HepG2 (cell line): ENCODE results near the gene RGL3. TPM values are rescaled to one million over a fixed set of nuclear protein-coding genes. Genes with fewer than 3 reads are reported as not detected.

Source experiments
- ATAC-seq: fragments of 200-7000 bp; cut with Tn5 transposase; 3 replicates; pipeline ENCODE4 v1.9.1; 2020; ENCODE audit warnings: mild to moderate bottlenecking, moderate library complexity
- BruUV-seq: library from RNA; stranded (reverse); fragments of 400-500 nt; replicated peaks from 2 replicates; lab custom pipeline; 2021; lab: Mats Ljungman, UMichigan
- CTCF ChIA-PET: fragments of 300-600 bp; formaldehyde crosslinking; extraction: SDS; loops from one replicate; lab custom pipeline; 2021; ENCODE audit warnings: low total read pairs, inconsistent platforms, low intra/inter-chr PET ratio; lab: Yijun Ruan, JAX
- POLR2A ChIA-PET: fragments of 350-600 bp; sonication (Branson Sonifier 250); formaldehyde crosslinking; loops from one replicate; lab custom pipeline; 2020; ENCODE audit warnings: antibody characterized with exemption, inconsistent platforms; lab: Yijun Ruan, JAX
- DNase-seq: peaks from one replicate; pipeline ENCODE4 v3.0.0-alpha.2; 2015; ENCODE audit warnings: low spot score
- FAIRE-seq: peaks from 3 replicates; lab custom pipeline; 2011; peaks lifted over from hg19 to GRCh38; lab: Jason Lieb, UNC
- H2AFZ ChIP-seq: one replicate; pipeline ENCODE4 v1.6.1; 2011; ENCODE audit warnings: low read length, inconsistent platforms
- H3K27ac ChIP-seq: fragments of 300-600 bp; 3 replicates; pipeline ENCODE4 v1.8.0; 2011; ENCODE audit warnings: mixed run types, mild to moderate bottlenecking, mixed read lengths, low read length, inconsistent platforms; ENCODE audit not compliant: insufficient read depth; ENCODE audit errors: extremely low read length
- H3K27me3 ChIP-seq, 2 experiments: fragments of 200-600 bp in 1 of 2; 2 replicates in 1 of 2; 3 replicates in 1 of 2; pipeline versions ENCODE4 v1.6.0 to v1.8.0; 2011; ENCODE audit warnings: low read length in 2 of 2, mild to moderate bottlenecking in 2 of 2, moderate library complexity in 2 of 2, inconsistent platforms in 1 of 2; ENCODE audit not compliant: insufficient read depth in 2 of 2, control insufficient read depth in 1 of 2
- H3K36me3 ChIP-seq, 2 experiments: fragments of 200-600 bp in 1 of 2; replicated peaks in 1 of 2; 2 replicates in 1 of 2; 3 replicates in 1 of 2; pipeline versions ENCODE4 v1.5.1 to v1.8.0; 2011; ENCODE audit warnings: low read length in 2 of 2, inconsistent platforms in 1 of 2; ENCODE audit not compliant: insufficient read depth in 2 of 2, control insufficient read depth in 1 of 2
- H3K4me1 ChIP-seq: 2 replicates; pipeline ENCODE4 v1.5.1; 2012; ENCODE audit warnings: low read length, inconsistent platforms; ENCODE audit not compliant: insufficient read depth
- H3K4me2 ChIP-seq: 2 replicates; pipeline ENCODE4 v1.6.0; 2011; ENCODE audit warnings: low read depth, low read length, inconsistent platforms
- H3K4me3 ChIP-seq, 3 experiments: fragments of 200-600 bp in 1 of 3; sonication (generic), shearing (Covaris generic) in 1 of 3; replicated peaks in 1 of 3; 2 replicates each; pipeline ENCODE4 v1.5.1; 2011 to 2016; ENCODE audit warnings: low read length in 3 of 3, inconsistent platforms in 2 of 3, low read depth in 2 of 3, mild to moderate bottlenecking in 2 of 3, control low read depth in 1 of 3, mixed read lengths in 1 of 3; ENCODE audit not compliant: insufficient read depth in 1 of 3
- H3K79me2 ChIP-seq: one replicate; pipeline ENCODE4 v1.6.1; 2011; ENCODE audit warnings: low read length, inconsistent platforms; ENCODE audit not compliant: insufficient read depth
- H3K9ac ChIP-seq: 2 replicates; pipeline ENCODE4 v1.6.0; 2011; ENCODE audit warnings: mild to moderate bottlenecking, low read depth, low read length, inconsistent platforms; ENCODE audit not compliant: insufficient read depth
- H3K9me3 ChIP-seq: 2 replicates; pipeline ENCODE4 v1.5.1; 2012; ENCODE audit warnings: mild to moderate bottlenecking, low read length
- H4K20me1 ChIP-seq: 2 replicates; pipeline ENCODE4 v1.6.0; 2011; ENCODE audit warnings: inconsistent platforms, mild to moderate bottlenecking, low read length, moderate library complexity; ENCODE audit not compliant: insufficient read depth
- AKAP8 ChIP-seq: sonication (generic); formaldehyde crosslinking; IDR thresholded peaks from 2 replicates; pipeline ENCODE4 v1.5.1; 2020; ENCODE audit warnings: mild to moderate bottlenecking, missing genetic modification reagents
- CAMTA2 ChIP-seq: sonication (generic); formaldehyde crosslinking; IDR thresholded peaks from 2 replicates; pipeline ENCODE4 v1.4.0; 2020; ENCODE audit warnings: mild to moderate bottlenecking, missing genetic modification reagents, borderline replicate concordance
- CTCF ChIP-seq: sonication (generic); formaldehyde crosslinking; IDR thresholded peaks from 2 replicates; pipeline ENCODE4 v1.5.0; 2020; ENCODE audit warnings: mild to moderate bottlenecking, missing genetic modification reagents, moderate library complexity
- ESRRA ChIP-seq: sonication (generic); formaldehyde crosslinking; IDR thresholded peaks from 2 replicates; pipeline ENCODE4 v1.5.1; 2020; ENCODE audit warnings: mild to moderate bottlenecking, low read depth, missing genetic modification reagents
- POLR2AphosphoS5 ChIP-seq: IDR thresholded peaks from 2 replicates; pipeline ENCODE4 v1.6.1; 2012; ENCODE audit warnings: low read depth, low read length
- PRDM10 ChIP-seq: sonication (generic); formaldehyde crosslinking; IDR thresholded peaks from 2 replicates; pipeline ENCODE4 v1.4.0; 2020; ENCODE audit warnings: low read depth, missing genetic modification reagents
- ZNF230 ChIP-seq: sonication (generic); formaldehyde crosslinking; IDR thresholded peaks from 2 replicates; pipeline ENCODE4 v1.4.0; 2020; ENCODE audit warnings: mild to moderate bottlenecking, missing genetic modification reagents
- ZNF776 ChIP-seq: sonication (generic); formaldehyde crosslinking; IDR thresholded peaks from 2 replicates; pipeline ENCODE4 v1.4.0; 2020; ENCODE audit warnings: mild to moderate bottlenecking, missing genetic modification reagents
- WGBS: methylation state at CpG from one replicate; pipeline ENCODE4 v1.1.6; 2017; ENCODE audit warnings: low lambda C conversion rate; 5-methylcytosine and 5-hydroxymethylcytosine counted together
- in situ Hi-C: cut with HindIII; loops from 2 replicates; pipeline ENCODE4 v1.10.0; 2017; ENCODE audit warnings: low pct_unique_long_range_greater_than_20kb; ENCODE audit not compliant: extremely low pct_ligation_motif_present
- intact Hi-C: fragments of 100-400 bp; cut with micrococcal nuclease; formaldehyde crosslinking; loops from one replicate; pipeline ENCODE4 v1.10.0; 2022; ENCODE audit not compliant: unreplicated experiment
- polyA plus RNA-seq, 8 experiments: library from polyadenylated mRNA; depleted of rRNA in 3 of 8; stranded (reverse) in 7 of 8; unstranded in 1 of 8; fragments of >200 nt; fragmentation: Illumina TruSeq in 4 of 8; extraction: Trizol in 4 of 8; gene quantifications; 2 replicates each; pipeline versions ENCODE4 v1.2.1 to v1.2.3, GENCODE V29; 2011 to 2016; ENCODE audit warnings: low read depth in 4 of 8, missing spikeins in 1 of 8, mixed read lengths in 1 of 8; ENCODE audit not compliant: insufficient read depth in 1 of 8
- total RNA-seq, 5 experiments: library from RNA; depleted of rRNA; stranded (reverse); fragments of >200 nt; fragmentation: Illumina TruSeq; extraction: Trizol; gene quantifications; 2 replicates each; pipeline ENCODE4 v1.2.3, GENCODE V29; 2016; ENCODE audit warnings: low read depth in 1 of 5
- TF ChIP-seq, protein P1 (sequence below): sonication (generic); formaldehyde crosslinking; IDR thresholded peaks from 2 replicates; pipeline ENCODE4 v1.4.0; 2020; ENCODE audit warnings: missing genetic modification reagents
- TF ChIP-seq, protein P2 (sequence below): fragments of 450-650 bp; IDR thresholded peaks from 2 replicates; pipeline ENCODE4 v1.6.1; 2016

Gene RGL3
- total and polyA plus RNA-seq, 2 of the 13 experiments (the other 11 are each of a cell fraction or from before 2014, with no cell fraction given): 4.2 to 7.6 TPM

GRCh38 chr19:11453468-11454341, 34.6 kb upstream of the RGL3 start:
- no peaks in the 10 kb centered on the region for H3K79me2 ChIP-seq
- TF ChIP-seq POLR2AphosphoS5 (no peak), CAMTA2 (CRISPR knock-in tag) (no peak), AKAP8 (CRISPR knock-in tag) (no peak), ZNF230 (CRISPR knock-in tag) (no peak), PRDM10 (CRISPR knock-in tag) (no peak), ESRRA (CRISPR knock-in tag) (no peak), CTCF (peak; percentile 38), ZNF776 (CRISPR knock-in tag) (no peak)
- TF ChIP-seq, protein P1, sequence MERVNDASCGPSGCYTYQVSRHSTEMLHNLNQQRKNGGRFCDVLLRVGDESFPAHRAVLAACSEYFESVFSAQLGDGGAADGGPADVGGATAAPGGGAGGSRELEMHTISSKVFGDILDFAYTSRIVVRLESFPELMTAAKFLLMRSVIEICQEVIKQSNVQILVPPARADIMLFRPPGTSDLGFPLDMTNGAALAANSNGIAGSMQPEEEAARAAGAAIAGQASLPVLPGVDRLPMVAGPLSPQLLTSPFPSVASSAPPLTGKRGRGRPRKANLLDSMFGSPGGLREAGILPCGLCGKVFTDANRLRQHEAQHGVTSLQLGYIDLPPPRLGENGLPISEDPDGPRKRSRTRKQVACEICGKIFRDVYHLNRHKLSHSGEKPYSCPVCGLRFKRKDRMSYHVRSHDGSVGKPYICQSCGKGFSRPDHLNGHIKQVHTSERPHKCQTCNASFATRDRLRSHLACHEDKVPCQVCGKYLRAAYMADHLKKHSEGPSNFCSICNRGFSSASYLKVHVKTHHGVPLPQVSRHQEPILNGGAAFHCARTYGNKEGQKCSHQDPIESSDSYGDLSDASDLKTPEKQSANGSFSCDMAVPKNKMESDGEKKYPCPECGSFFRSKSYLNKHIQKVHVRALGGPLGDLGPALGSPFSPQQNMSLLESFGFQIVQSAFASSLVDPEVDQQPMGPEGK: peak; percentile 31; the same call in 1 of the 2 replicates
- TF ChIP-seq, protein P2, sequence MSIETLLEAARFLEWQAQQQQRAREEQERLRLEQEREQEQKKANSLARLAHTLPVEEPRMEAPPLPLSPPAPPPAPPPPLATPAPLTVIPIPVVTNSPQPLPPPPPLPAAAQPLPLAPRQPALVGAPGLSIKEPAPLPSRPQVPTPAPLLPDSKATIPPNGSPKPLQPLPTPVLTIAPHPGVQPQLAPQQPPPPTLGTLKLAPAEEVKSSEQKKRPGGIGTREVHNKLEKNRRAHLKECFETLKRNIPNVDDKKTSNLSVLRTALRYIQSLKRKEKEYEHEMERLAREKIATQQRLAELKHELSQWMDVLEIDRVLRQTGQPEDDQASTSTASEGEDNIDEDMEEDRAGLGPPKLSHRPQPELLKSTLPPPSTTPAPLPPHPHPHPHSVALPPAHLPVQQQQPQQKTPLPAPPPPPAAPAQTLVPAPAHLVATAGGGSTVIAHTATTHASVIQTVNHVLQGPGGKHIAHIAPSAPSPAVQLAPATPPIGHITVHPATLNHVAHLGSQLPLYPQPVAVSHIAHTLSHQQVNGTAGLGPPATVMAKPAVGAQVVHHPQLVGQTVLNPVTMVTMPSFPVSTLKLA: 0 out of 2 replicates have a peak, but pooled peaks have one; percentile 4

More at GRCh38 chr19:11453468-11454341, 34.6 kb upstream of the RGL3 start:
- 40% methylated on average over 27 of the region's 27 CpGs for WGBS
- BruUV-seq: no TSS peak
- FAIRE-seq (no peak), ATAC-seq (0 out of 3 replicates have a peak, but pooled peaks have one; percentile 18), DNase-seq (no peak)
- no peak overlapping the region for H2AFZ ChIP-seq
- intact Hi-C loops: no loop called here
- H4K20me1 ChIP-seq: no peaks in the 10 kb centered on the region
- H3K36me3 ChIP-seq: peaks cover 3 to 10% of the 10 kb centered on the region in 2 experiments; a peak in 2 of 5 replicates
- in situ Hi-C loops: loop anchor here (10.0 kb wide), 1 partner anchor 169 kb away; no protein-coding TSS in a partner anchor
- peaks cover 1 to 12% of the 10 kb centered on the region in 2 experiments; a peak in 2 of 5 replicates for H3K27me3 ChIP-seq
- peaks cover 18% of the 10 kb centered on the region for H3K4me1 ChIP-seq
- peak overlapping the region; percentile 65 for H3K4me2 ChIP-seq
- CTCF ChIA-PET: interaction anchor here (0.7 kb wide), 1 partner anchor 29 kb away, joined by 4 read pairs; no protein-coding TSS in a partner anchor
- no peaks in the 10 kb centered on the region for H3K9me3 ChIP-seq
- peak overlapping the region; percentile 17 to 45 (median 28); a peak in 4 of 6 replicates for H3K4me3 ChIP-seq
- H3K9ac ChIP-seq: no peak overlapping the region
- POLR2A ChIA-PET: interaction anchor here (1.2 kb wide), 1 partner anchor 78 kb away, joined by 4 read pairs; no protein-coding TSS in a partner anchor
- H3K27ac ChIP-seq: no peak overlapping the region
